Measurements from ENCODE around the gene ACTG1. TPM values are rescaled to one million over a fixed set of nuclear protein-coding genes. Genes with fewer than 3 reads are reported as not detected.

Gene ACTG1
- total and polyA plus RNA-seq, 2 experiments from 2014 or later: 1,036 to 2,883 TPM

DNA sequence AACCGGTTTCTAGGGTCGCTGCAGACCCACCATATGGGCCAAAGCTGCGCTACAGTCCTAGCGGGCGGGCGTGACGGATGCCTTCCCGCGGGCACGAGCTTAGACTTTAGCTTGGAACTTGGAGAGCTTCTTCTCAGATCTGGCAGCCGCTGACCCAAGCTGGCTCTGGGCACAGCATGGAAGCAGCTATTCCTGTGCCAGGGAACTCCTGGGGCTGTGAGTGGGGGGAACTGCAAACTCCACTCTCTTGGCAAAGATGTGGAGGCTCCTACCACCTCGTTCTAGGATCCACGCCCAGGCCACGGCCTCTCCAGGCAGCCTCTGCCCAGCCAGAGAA, 30.7 kb upstream of the ACTG1 start:
- Histone ChIP-seq H3K4me1 (ENCODE audit: low read depth) (no peaks in the 10 kb centered on the region), H3K9me3 (ENCODE audit: low read depth) (no peaks in the 10 kb centered on the region), H3K4me3 (no peak overlapping the region), H3K27ac (no peak overlapping the region), H3K36me3 (peaks cover 21% of the 10 kb centered on the region), H3K27me3 (no peaks in the 10 kb centered on the region)
- TF ChIP-seq, protein P1, sequence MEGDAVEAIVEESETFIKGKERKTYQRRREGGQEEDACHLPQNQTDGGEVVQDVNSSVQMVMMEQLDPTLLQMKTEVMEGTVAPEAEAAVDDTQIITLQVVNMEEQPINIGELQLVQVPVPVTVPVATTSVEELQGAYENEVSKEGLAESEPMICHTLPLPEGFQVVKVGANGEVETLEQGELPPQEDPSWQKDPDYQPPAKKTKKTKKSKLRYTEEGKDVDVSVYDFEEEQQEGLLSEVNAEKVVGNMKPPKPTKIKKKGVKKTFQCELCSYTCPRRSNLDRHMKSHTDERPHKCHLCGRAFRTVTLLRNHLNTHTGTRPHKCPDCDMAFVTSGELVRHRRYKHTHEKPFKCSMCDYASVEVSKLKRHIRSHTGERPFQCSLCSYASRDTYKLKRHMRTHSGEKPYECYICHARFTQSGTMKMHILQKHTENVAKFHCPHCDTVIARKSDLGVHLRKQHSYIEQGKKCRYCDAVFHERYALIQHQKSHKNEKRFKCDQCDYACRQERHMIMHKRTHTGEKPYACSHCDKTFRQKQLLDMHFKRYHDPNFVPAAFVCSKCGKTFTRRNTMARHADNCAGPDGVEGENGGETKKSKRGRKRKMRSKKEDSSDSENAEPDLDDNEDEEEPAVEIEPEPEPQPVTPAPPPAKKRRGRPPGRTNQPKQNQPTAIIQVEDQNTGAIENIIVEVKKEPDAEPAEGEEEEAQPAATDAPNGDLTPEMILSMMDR (IDR thresholded peaks at IDR 0.05; ENCODE audit: low read depth, low read length): no peak
- no peak for DNase-seq (ENCODE audit: low read depth in 1 of 2, low spot score in 1 of 2)

DNA sequence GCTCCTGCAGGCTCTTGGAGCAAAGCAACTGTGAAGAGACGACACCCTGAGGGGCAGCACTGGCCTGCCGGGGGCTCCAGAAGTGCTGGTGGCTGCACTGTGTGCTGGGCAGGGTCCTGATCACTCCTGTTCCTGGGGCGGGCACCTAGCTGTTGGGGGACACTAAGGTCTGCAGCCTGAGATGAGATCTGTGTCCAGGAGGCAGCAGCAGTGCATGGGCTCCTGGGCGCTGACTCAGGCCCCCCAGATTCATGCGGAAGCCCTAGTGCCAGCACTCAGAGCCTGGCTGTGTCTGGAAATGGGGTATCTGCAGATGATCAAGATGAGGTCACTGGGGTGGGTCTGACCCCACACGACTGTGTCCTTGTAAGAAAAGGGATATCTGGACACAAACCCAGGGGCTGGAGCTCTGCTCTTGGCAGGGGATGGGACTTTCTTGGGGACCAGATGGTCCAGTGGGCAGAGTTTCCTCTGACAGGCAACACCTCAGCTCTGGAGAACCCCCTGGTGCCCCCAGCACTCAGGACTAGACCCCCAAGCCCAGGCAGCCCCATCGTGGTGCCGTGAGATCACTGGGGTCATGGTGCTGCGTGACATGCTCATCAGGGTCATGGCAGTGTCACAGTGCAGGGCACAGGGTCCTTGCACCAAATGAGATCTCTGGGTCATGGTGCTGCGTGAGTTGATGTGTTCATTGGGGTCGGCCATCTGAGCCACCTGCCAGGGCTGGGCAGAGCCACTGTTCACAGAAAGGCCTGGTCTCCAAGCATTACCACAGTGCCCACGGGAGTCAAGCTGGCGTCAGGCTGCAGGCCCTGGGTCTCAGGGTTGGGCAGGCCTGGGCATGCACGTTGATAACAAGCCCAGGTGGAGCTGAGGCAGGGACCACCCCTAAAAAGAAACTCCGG, 30.1 kb upstream of the ACTG1 start:
- no peaks in the 10 kb centered on the region for H3K4me1 ChIP-seq (ENCODE audit: low read depth)
- no peak overlapping the region for H3K27ac ChIP-seq
- no peaks in the 10 kb centered on the region for H3K27me3 ChIP-seq
- TF ChIP-seq, protein P1 (IDR thresholded peaks at IDR 0.05; ENCODE audit: low read depth, low read length): no peak
- H3K9me3 ChIP-seq (ENCODE audit: low read depth): no peaks in the 10 kb centered on the region
- H3K4me3 ChIP-seq: no peak overlapping the region
- DNase-seq (ENCODE audit: low read depth in 1 of 2, low spot score in 1 of 2): no peak
- H3K36me3 ChIP-seq: peaks cover 21% of the 10 kb centered on the region

DNA sequence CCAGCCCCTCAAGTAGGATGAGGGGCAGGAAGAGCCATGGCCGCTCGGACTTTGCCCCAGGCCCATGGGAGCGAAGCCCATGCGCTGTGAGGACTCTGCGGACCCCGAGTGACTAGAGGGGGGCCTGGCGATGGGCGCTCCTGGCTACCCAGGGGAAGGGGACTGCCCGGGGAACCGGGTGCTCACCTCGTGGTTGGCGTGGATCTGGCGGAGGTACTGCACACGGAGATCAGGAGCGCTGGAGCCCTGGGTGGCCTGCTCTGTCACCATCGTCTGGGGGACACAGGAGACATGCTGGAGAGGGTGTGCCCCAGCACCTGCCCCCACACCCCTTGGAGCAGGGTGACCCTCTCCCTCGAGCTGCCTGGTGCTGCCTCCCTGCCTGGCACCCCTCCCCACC, 28.5 kb upstream of the ACTG1 start:
- Histone ChIP-seq H3K27ac (no peak overlapping the region), H3K36me3 (peaks cover 17% of the 10 kb centered on the region), H3K4me3 (no peak overlapping the region), H3K4me1 (ENCODE audit: low read depth) (peaks cover 3% of the 10 kb centered on the region), H3K9me3 (ENCODE audit: low read depth) (no peaks in the 10 kb centered on the region), H3K27me3 (peaks cover 10% of the 10 kb centered on the region)
- TF ChIP-seq, protein P1 (IDR thresholded peaks at IDR 0.05; ENCODE audit: low read depth, low read length): no peak
- no peak for DNase-seq (ENCODE audit: low read depth in 1 of 2, low spot score in 1 of 2)

DNA sequence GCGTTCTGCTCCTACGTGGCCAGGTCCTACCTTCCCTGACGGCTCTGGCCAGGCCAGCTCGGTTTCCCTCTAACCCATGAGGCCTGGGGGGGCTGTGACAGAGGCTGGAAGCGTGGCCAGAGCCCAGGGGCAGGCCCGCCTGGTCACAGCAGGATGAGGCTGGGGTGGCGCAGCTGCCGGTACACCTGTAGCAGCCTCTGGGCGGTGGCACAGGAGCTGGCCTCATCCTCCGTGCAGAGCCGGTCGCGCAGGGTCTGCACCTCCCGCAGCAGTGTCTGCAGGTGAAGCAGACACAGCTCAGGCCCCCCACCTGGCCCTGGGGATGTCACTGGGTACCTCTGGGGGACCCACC, 28.1 kb upstream of the ACTG1 start:
- Histone ChIP-seq H3K27ac (no peak overlapping the region), H3K4me1 (ENCODE audit: low read depth) (peaks cover 3% of the 10 kb centered on the region), H3K4me3 (no peak overlapping the region), H3K36me3 (peaks cover 15% of the 10 kb centered on the region), H3K27me3 (peaks cover 15% of the 10 kb centered on the region), H3K9me3 (ENCODE audit: low read depth) (no peaks in the 10 kb centered on the region)
- TF ChIP-seq, protein P1 (IDR thresholded peaks at IDR 0.05; ENCODE audit: low read depth, low read length): no peak
- no peak for DNase-seq (ENCODE audit: low read depth in 1 of 2, low spot score in 1 of 2)

DNA sequence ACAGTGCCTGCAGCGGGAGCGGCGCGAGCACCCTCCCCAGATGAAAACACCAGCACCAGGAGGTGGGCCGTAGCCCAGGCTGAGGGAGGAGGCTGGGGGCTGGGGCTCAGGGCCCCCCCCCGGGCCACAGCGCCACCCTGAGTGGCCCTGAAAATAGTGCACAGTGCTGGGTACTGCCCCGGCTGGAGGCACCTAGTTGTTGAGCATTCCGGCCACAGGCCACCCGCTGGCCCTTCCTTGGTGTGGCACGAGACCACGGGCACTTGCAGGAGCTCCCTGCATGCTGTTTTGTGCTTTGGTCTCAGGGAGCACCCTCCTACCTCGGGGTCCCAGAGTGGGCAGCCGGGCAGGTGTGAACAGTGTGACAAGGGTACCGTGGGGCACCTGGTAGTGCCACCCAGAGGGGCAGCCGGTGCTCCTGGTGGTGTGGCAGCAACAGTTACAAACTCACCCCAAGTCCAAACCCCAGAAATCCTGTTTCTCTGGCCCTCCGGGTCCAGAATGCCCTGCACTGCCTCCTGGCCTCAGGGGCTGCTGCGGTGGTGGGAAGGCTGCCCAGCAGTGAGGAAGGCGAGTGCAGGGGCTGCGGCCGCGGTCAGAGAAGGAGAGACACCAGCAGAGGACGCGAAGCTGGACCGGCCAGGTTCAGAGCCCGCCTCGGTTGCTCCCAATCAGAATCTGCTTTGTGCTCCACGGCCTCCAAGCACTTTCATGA, 27.5 kb upstream of the ACTG1 start:
- H3K27me3 ChIP-seq: peaks cover 15% of the 10 kb centered on the region
- TF ChIP-seq, protein P1 (IDR thresholded peaks at IDR 0.05; ENCODE audit: low read depth, low read length): no peak
- peaks cover 3% of the 10 kb centered on the region for H3K4me1 ChIP-seq (ENCODE audit: low read depth)
- peaks cover 11% of the 10 kb centered on the region for H3K36me3 ChIP-seq
- no peak overlapping the region for H3K4me3 ChIP-seq
- no peak overlapping the region for H3K27ac ChIP-seq
- no peaks in the 10 kb centered on the region for H3K9me3 ChIP-seq (ENCODE audit: low read depth)
- peak in 1 of 2 donors; percentile 0 for DNase-seq (ENCODE audit: low read depth in 1 of 2, low spot score in 1 of 2)
